Progenitor cell of endocrine pancreas (in vitro differentiated cells): ENCODE measurements around the gene SPATA16. TPM values are rescaled to one million over a fixed set of nuclear protein-coding genes. Genes with fewer than 3 reads are reported as not detected.

ENCODE experiments used
- DNase-seq: peaks from one replicate; pipeline ENCODE4 v3.0.0; 2021; ENCODE audit warnings: low spot score; ENCODE audit not compliant: unreplicated experiment
- H3K27ac Mint-ChIP-seq: 2 replicates; pipeline ENCODE4 v1.8.0; 2021; ENCODE audit warnings: mild to moderate bottlenecking, moderate library complexity, mixed read lengths
- H3K27me3 Mint-ChIP-seq: 2 replicates; pipeline ENCODE4 v1.8.0; 2021; ENCODE audit warnings: mixed read lengths
- H3K36me3 Mint-ChIP-seq: 2 replicates; pipeline ENCODE4 v1.8.0; 2022; ENCODE audit warnings: mixed read lengths; ENCODE audit not compliant: insufficient read depth
- H3K4me1 Mint-ChIP-seq: 2 replicates; pipeline ENCODE4 v1.8.0; 2021; ENCODE audit warnings: low read depth, mixed read lengths
- H3K4me3 Mint-ChIP-seq: 2 replicates; pipeline ENCODE4 v1.8.0; 2021; ENCODE audit warnings: low read depth, mild to moderate bottlenecking, moderate library complexity, mixed read lengths
- H3K9me3 Mint-ChIP-seq: 2 replicates; pipeline ENCODE4 v1.8.0; 2021; ENCODE audit warnings: low read depth, mixed read lengths
- CTCF ChIP-seq: fragments of 200-600 bp; sonication (generic); IDR thresholded peaks from one replicate; pipeline ENCODE4 v1.5.0; 2021; ENCODE audit warnings: antibody characterized with exemption, mild to moderate bottlenecking; ENCODE audit not compliant: unreplicated experiment
- total RNA-seq: library from RNA; stranded (reverse); gene quantifications from 2 replicates; pipeline ENCODE4 v1.2.1, GENCODE V29; 2021

The SPATA16 gene
- total RNA-seq, 1 donor from 2014 or later, result 0.43 TPM

- TF ChIP-seq CTCF, result no peak
- Mint-ChIP-seq H3K27me3 (no peaks in the 10 kb centered on the region), H3K9me3 (peaks cover 20% of the 10 kb centered on the region), H3K36me3 (peaks cover 3% of the 10 kb centered on the region), H3K4me1 (peaks cover 69% of the 10 kb centered on the region), H3K27ac (peak overlapping the region; percentile 12), H3K4me3 (no peak overlapping the region)
- DNase-seq, result no peak
Observed at GRCh38 chr3:172914854-172915253, 226.2 kb downstream of the SPATA16 start.

GRCh38 chr3:172913911-172914655, 227.0 kb downstream of the SPATA16 start:
- Mint-ChIP-seq H3K4me3 (no peak overlapping the region), H3K9me3 (peaks cover 20% of the 10 kb centered on the region), H3K27ac (peak overlapping the region; percentile 92), H3K4me1 (peaks cover 63% of the 10 kb centered on the region), H3K36me3 (peaks cover 3% of the 10 kb centered on the region), H3K27me3 (no peaks in the 10 kb centered on the region)
- DNase-seq, result no peak
- no peak for TF ChIP-seq CTCF

- H3K27ac Mint-ChIP-seq, result no peak overlapping the region
- no peak for TF ChIP-seq CTCF
- no peak for DNase-seq
- peaks cover 35% of the 10 kb centered on the region for H3K4me1 Mint-ChIP-seq
- peaks cover 20% of the 10 kb centered on the region for H3K9me3 Mint-ChIP-seq
- no peaks in the 10 kb centered on the region for H3K27me3 Mint-ChIP-seq
- H3K4me3 Mint-ChIP-seq, result no peak overlapping the region
- peaks cover 3% of the 10 kb centered on the region for H3K36me3 Mint-ChIP-seq
Observed at GRCh38 chr3:172911142-172911541, 229.9 kb downstream of the SPATA16 start.

GRCh38 chr3:172908771-172909270, 232.2 kb downstream of the SPATA16 start:
- no peaks in the 10 kb centered on the region for H3K27me3 Mint-ChIP-seq
- no peak overlapping the region for H3K27ac Mint-ChIP-seq
- TF ChIP-seq CTCF, result no peak
- peaks cover 14% of the 10 kb centered on the region for H3K4me1 Mint-ChIP-seq
- H3K4me3 Mint-ChIP-seq, result no peak overlapping the region
- H3K36me3 Mint-ChIP-seq, result peaks cover 3% of the 10 kb centered on the region
- peaks cover 20% of the 10 kb centered on the region for H3K9me3 Mint-ChIP-seq
- no peak for DNase-seq

GRCh38 chr3:172905451-172905850, 235.6 kb downstream of the SPATA16 start:
- Mint-ChIP-seq H3K36me3 (no peaks in the 10 kb centered on the region), H3K4me1 (peaks cover 3% of the 10 kb centered on the region), H3K4me3 (no peak overlapping the region), H3K27me3 (no peaks in the 10 kb centered on the region), H3K9me3 (peaks cover 2% of the 10 kb centered on the region), H3K27ac (no peak overlapping the region)
- no peak for TF ChIP-seq CTCF
- no peak for DNase-seq
